WTC11 (cell line): Measurements from ENCODE around the gene NECTIN1. TPM values are rescaled to one million over a fixed set of nuclear protein-coding genes. Genes with fewer than 3 reads are reported as not detected.

Experiments used
- ATAC-seq: fragments of 200-7000 bp; cut with Tn5 transposase; 2 replicates; pipeline ENCODE4 v1.10.0; 2021; ENCODE audit warnings: mild to moderate bottlenecking, moderate library complexity
- CTCF ChIA-PET: fragments of 300-600 bp; sonication (Branson Sonifier 250); formaldehyde crosslinking; loops from one replicate; lab custom pipeline; 2021; ENCODE audit warnings: antibody characterized with exemption; lab: Charles Lee
- POLR2A ChIA-PET: fragments of 350-600 bp; sonication (Branson Sonifier 250); formaldehyde crosslinking; loops from one replicate; lab custom pipeline; 2021; ENCODE audit warnings: antibody characterized with exemption; lab: Charles Lee
- DNase-seq: peaks from one replicate; pipeline ENCODE4 v3.0.0; 2021; ENCODE audit warnings: low spot score
- H3K27ac Mint-ChIP-seq: 2 replicates; pipeline ENCODE4 v1.8.0; 2021; ENCODE audit warnings: mixed read lengths
- H3K27me3 Mint-ChIP-seq: 2 replicates; pipeline ENCODE4 v1.8.0; 2021; ENCODE audit warnings: low read depth, mild to moderate bottlenecking, moderate library complexity, mixed read lengths
- H3K36me3 Mint-ChIP-seq: 2 replicates; pipeline ENCODE4 v1.8.0; 2021; ENCODE audit warnings: mixed read lengths
- H3K4me1 Mint-ChIP-seq: 2 replicates; pipeline ENCODE4 v1.8.0; 2022; ENCODE audit warnings: mixed read lengths
- H3K4me3 Mint-ChIP-seq: 2 replicates; pipeline ENCODE4 v1.8.0; 2021; ENCODE audit warnings: mild to moderate bottlenecking, moderate library complexity, mixed read lengths
- H3K9me3 Mint-ChIP-seq: 2 replicates; pipeline ENCODE4 v1.8.0; 2021; ENCODE audit warnings: mixed read lengths
- ARID4B ChIP-seq: sonication (generic); formaldehyde crosslinking; IDR thresholded peaks from 2 replicates; pipeline ENCODE4 v1.8.0; 2023; ENCODE audit warnings: missing genetic modification reagents, mild to moderate bottlenecking, borderline replicate concordance
- E2F4 ChIP-seq: sonication (generic); formaldehyde crosslinking; IDR thresholded peaks from 2 replicates; pipeline ENCODE4 v1.8.1; 2022; ENCODE audit warnings: low read depth, mild to moderate bottlenecking, moderate library complexity, missing genetic modification reagents, borderline replicate concordance
- ELF4 ChIP-seq: sonication (generic); formaldehyde crosslinking; IDR thresholded peaks from 2 replicates; pipeline ENCODE4 v1.8.1; 2022; ENCODE audit warnings: low read depth, mild to moderate bottlenecking, moderate library complexity, missing genetic modification reagents
- FOXP1 ChIP-seq: sonication (generic); formaldehyde crosslinking; IDR thresholded peaks from 2 replicates; pipeline ENCODE4 v1.8.0; 2022; ENCODE audit warnings: missing genetic modification reagents, mild to moderate bottlenecking, moderate library complexity, borderline replicate concordance
- GABPB1 ChIP-seq: sonication (generic); formaldehyde crosslinking; IDR thresholded peaks from 2 replicates; pipeline ENCODE4 v1.8.1; 2023; ENCODE audit warnings: mild to moderate bottlenecking, missing genetic modification reagents
- HMGXB4 ChIP-seq: sonication (generic); formaldehyde crosslinking; IDR thresholded peaks from 2 replicates; pipeline ENCODE4 v1.8.1; 2023; ENCODE audit warnings: mild to moderate bottlenecking, moderate library complexity, missing genetic modification reagents
- KAT7 ChIP-seq: sonication (generic); formaldehyde crosslinking; IDR thresholded peaks from 2 replicates; pipeline ENCODE4 v1.8.1; 2023; ENCODE audit warnings: missing genetic modification reagents, mild to moderate bottlenecking, borderline replicate concordance
- MYBL2 ChIP-seq: sonication (generic); formaldehyde crosslinking; IDR thresholded peaks from 2 replicates; pipeline ENCODE4 v1.8.1; 2023; ENCODE audit warnings: mild to moderate bottlenecking, moderate library complexity, missing genetic modification reagents
- RORB ChIP-seq: fragments of 250-450 bp; sonication (Bioruptor Pico); IDR thresholded peaks from 2 replicates; pipeline ENCODE4 v1.9.0; 2021; ENCODE audit warnings: mild to moderate bottlenecking
- SP1 ChIP-seq: sonication (generic); formaldehyde crosslinking; conservative IDR thresholded peaks from 2 replicates; pipeline ENCODE4 v1.8.1; 2022; ENCODE audit warnings: missing genetic modification reagents
- ZNF232 ChIP-seq: sonication (generic); formaldehyde crosslinking; IDR thresholded peaks from 2 replicates; pipeline ENCODE4 v1.8.0; 2022; ENCODE audit warnings: mild to moderate bottlenecking, missing genetic modification reagents
- total RNA-seq: library from RNA; stranded (reverse); gene quantifications from 3 replicates; pipeline ENCODE4 v1.2.3, GENCODE V29; 2021
- TF ChIP-seq, protein P1 (sequence below): fragments of 250-450 bp; sonication (Bioruptor Pico); IDR thresholded peaks from 2 replicates; pipeline ENCODE4 v2.1.2; 2022; ENCODE audit warnings: mild to moderate bottlenecking, moderate library complexity
- TF ChIP-seq, protein P2 (sequence below): sonication (generic); formaldehyde crosslinking; conservative IDR thresholded peaks from 2 replicates; pipeline ENCODE4 v1.8.1; 2022; ENCODE audit warnings: mild to moderate bottlenecking, missing genetic modification reagents

Gene NECTIN1
- total RNA-seq, 1 experiment from 2014 or later: 86.2 TPM

DNA sequence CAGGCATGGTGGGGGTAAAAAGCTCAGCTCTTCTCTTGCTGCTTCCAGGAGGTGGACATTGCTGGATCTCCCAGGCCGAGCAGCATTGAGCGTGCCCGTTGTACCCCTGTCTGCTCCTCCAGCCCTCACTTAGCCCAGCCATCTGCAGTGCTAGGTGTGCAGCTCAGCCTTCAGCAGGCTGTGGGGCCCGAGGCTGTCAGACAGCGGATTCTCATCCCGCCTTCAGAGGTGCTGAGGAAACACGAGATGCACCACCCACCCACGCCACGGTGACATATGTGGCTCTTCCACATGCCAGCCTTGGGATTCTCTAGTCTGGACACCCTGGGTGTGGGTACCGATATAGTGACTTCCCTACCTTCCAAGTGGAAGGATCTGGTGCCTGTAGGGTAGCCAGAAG lies 48.9 kb upstream of the NECTIN1 start:
- Mint-ChIP-seq H3K9me3 (no peaks in the 10 kb centered on the region), H3K27ac (no peak overlapping the region), H3K27me3 (peaks cover 10% of the 10 kb centered on the region), H3K4me3 (no peak overlapping the region), H3K36me3 (no peaks in the 10 kb centered on the region), H3K4me1 (peaks cover 10% of the 10 kb centered on the region)
- ChIA-PET POLR2A (no interaction called here), CTCF (no interaction called here)
- TF ChIP-seq, protein P1, sequence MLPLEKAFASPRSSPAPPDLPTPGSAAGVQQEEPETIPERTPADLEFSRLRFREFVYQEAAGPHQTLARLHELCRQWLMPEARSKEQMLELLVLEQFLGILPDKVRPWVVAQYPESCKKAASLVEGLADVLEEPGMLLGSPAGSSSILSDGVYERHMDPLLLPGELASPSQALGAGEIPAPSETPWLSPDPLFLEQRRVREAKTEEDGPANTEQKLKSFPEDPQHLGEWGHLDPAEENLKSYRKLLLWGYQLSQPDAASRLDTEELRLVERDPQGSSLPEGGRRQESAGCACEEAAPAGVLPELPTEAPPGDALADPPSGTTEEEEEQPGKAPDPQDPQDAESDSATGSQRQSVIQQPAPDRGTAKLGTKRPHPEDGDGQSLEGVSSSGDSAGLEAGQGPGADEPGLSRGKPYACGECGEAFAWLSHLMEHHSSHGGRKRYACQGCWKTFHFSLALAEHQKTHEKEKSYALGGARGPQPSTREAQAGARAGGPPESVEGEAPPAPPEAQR: no peak
- no peak for TF ChIP-seq E2F4 (CRISPR knock-in tag)
- TF ChIP-seq, protein P2, sequence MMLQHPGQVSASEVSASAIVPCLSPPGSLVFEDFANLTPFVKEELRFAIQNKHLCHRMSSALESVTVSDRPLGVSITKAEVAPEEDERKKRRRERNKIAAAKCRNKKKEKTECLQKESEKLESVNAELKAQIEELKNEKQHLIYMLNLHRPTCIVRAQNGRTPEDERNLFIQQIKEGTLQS (CRISPR knock-in tag): no peak
- TF ChIP-seq ELF4: no peak
- TF ChIP-seq ZNF232 (CRISPR knock-in tag): no peak
- TF ChIP-seq MYBL2: no peak
- TF ChIP-seq GABPB1 (CRISPR knock-in tag): no peak
- no peak for TF ChIP-seq FOXP1 (CRISPR knock-in tag)
- no peak for TF ChIP-seq SP1 (CRISPR knock-in tag)
- no peak for TF ChIP-seq KAT7 (CRISPR knock-in tag)
- ATAC-seq (no peak), DNase-seq (no peak)

DNA sequence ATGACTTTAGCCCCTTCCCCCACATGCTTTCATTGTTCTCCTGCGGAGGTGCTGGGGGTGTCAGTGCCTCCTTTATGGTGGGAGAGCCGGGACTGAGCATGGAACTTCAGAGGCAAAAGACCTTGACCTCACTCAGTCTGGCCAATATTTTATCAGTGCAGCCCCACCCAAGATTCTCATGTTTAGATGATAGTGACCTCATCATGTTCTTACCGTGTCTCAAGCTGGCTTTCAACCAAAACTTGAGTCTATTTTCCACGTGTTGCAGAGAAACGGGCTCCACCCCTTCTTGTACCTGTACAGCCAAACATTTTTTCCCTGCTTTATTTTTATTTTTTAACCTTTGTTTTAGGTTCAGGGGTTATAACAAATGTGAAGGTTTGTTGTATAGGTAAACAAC lies 47.7 kb upstream of the NECTIN1 start:
- H3K4me3 Mint-ChIP-seq: no peak overlapping the region
- H3K4me1 Mint-ChIP-seq: no peaks in the 10 kb centered on the region
- H3K9me3 Mint-ChIP-seq: no peaks in the 10 kb centered on the region
- ChIA-PET POLR2A (no interaction called here), CTCF (interaction anchor here (1.0 kb wide), 1 partner anchor 243 kb away, joined by 3 read pairs; no protein-coding TSS in a partner anchor)
- H3K27me3 Mint-ChIP-seq: peaks cover 11% of the 10 kb centered on the region
- H3K36me3 Mint-ChIP-seq: no peaks in the 10 kb centered on the region
- H3K27ac Mint-ChIP-seq: no peak overlapping the region
- no peak for ATAC-seq
- TF ChIP-seq ARID4B (CRISPR knock-in tag) (no peak), HMGXB4 (CRISPR knock-in tag) (no peak), RORB (no peak)
- no peak for DNase-seq
